ENCODE data around the gene LRCOL1.

DNA sequence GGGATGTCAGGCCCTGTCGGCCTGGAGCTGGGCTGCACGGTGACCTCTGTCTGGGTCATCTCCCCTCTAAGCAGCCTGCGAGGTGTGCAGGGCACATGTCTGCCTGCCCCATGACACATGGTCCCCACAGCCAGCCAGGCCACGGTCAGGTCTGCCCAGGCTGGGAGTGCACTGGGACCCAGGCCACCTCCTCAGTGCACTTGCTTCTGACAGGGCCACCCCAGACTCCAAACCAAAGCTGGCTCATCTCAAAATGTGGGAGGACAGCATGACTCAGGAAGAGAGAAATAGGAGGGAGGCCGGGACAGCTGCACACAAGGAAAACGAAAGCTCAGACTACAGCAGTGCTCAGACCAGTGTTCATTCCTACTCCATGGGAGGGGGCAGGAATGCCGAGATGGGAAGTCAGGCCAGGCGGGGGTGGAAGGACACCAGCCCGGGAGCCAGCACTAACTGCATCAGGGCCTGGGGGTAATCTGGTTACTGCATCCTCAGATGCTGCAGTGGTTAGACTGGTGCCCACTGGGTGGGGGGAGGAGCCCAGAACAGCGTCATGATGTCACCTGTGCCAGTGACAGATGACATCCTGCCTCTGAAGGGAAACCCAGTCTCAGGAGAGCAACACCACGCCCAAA is 12.2 kb upstream of the LRCOL1 start:
- TF ChIP-seq, protein P1, sequence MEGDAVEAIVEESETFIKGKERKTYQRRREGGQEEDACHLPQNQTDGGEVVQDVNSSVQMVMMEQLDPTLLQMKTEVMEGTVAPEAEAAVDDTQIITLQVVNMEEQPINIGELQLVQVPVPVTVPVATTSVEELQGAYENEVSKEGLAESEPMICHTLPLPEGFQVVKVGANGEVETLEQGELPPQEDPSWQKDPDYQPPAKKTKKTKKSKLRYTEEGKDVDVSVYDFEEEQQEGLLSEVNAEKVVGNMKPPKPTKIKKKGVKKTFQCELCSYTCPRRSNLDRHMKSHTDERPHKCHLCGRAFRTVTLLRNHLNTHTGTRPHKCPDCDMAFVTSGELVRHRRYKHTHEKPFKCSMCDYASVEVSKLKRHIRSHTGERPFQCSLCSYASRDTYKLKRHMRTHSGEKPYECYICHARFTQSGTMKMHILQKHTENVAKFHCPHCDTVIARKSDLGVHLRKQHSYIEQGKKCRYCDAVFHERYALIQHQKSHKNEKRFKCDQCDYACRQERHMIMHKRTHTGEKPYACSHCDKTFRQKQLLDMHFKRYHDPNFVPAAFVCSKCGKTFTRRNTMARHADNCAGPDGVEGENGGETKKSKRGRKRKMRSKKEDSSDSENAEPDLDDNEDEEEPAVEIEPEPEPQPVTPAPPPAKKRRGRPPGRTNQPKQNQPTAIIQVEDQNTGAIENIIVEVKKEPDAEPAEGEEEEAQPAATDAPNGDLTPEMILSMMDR (IDR thresholded peaks at IDR 0.05), result no peak
- TF ChIP-seq EP300 (IDR thresholded peaks at IDR 0.05), result no peak
